SK-N-MC (cell line): ENCODE measurements around the gene HEMK1.

Experiments used
- EZH2 ChIP-seq: fragments of 200-600 bp; sonication (generic); IDR thresholded peaks from one replicate; pipeline ENCODE4 v1.6.1; 2017; ENCODE audit warnings: antibody characterized with exemption
- POLR2AphosphoS5 ChIP-seq: IDR thresholded peaks from 2 replicates; pipeline ENCODE4 v1.6.1; 2012; ENCODE audit warnings: mild to moderate bottlenecking, low read depth, low read length, borderline replicate concordance

GRCh38 chr3:50572801-50573371 is 3.6 kb downstream of the HEMK1 start:
- TF ChIP-seq EZH2 (no peak), POLR2AphosphoS5 (no peak)
